WTC11 (cell line): Measurements from ENCODE around the gene INPPL1. TPM values are rescaled to one million over a fixed set of nuclear protein-coding genes. Genes with fewer than 3 reads are reported as not detected.

Experiments used
- ATAC-seq: fragments of 200-7000 bp; cut with Tn5 transposase; 2 replicates; pipeline ENCODE4 v1.10.0; 2021; ENCODE audit warnings: mild to moderate bottlenecking, moderate library complexity
- CTCF ChIA-PET: fragments of 300-600 bp; sonication (Branson Sonifier 250); formaldehyde crosslinking; loops from one replicate; lab custom pipeline; 2021; ENCODE audit warnings: antibody characterized with exemption; lab: Charles Lee
- POLR2A ChIA-PET: fragments of 350-600 bp; sonication (Branson Sonifier 250); formaldehyde crosslinking; loops from one replicate; lab custom pipeline; 2021; ENCODE audit warnings: antibody characterized with exemption; lab: Charles Lee
- DNase-seq: peaks from one replicate; pipeline ENCODE4 v3.0.0; 2021; ENCODE audit warnings: low spot score
- H3K27ac Mint-ChIP-seq: 2 replicates; pipeline ENCODE4 v1.8.0; 2021; ENCODE audit warnings: mixed read lengths
- H3K27me3 Mint-ChIP-seq: 2 replicates; pipeline ENCODE4 v1.8.0; 2021; ENCODE audit warnings: low read depth, mild to moderate bottlenecking, moderate library complexity, mixed read lengths
- H3K36me3 Mint-ChIP-seq: 2 replicates; pipeline ENCODE4 v1.8.0; 2021; ENCODE audit warnings: mixed read lengths
- H3K4me1 Mint-ChIP-seq: 2 replicates; pipeline ENCODE4 v1.8.0; 2022; ENCODE audit warnings: mixed read lengths
- H3K4me3 Mint-ChIP-seq: 2 replicates; pipeline ENCODE4 v1.8.0; 2021; ENCODE audit warnings: mild to moderate bottlenecking, moderate library complexity, mixed read lengths
- H3K9me3 Mint-ChIP-seq: 2 replicates; pipeline ENCODE4 v1.8.0; 2021; ENCODE audit warnings: mixed read lengths
- CREB1 ChIP-seq: sonication (generic); formaldehyde crosslinking; IDR thresholded peaks from 2 replicates; pipeline ENCODE4 v1.8.0; 2023; ENCODE audit warnings: mild to moderate bottlenecking, missing genetic modification reagents
- CREM ChIP-seq: sonication (generic); formaldehyde crosslinking; IDR thresholded peaks from 2 replicates; pipeline ENCODE4 v1.8.1; 2022; ENCODE audit warnings: mild to moderate bottlenecking, missing genetic modification reagents, moderate library complexity
- GTF2I ChIP-seq: fragments of 250-450 bp; sonication (Bioruptor Pico); conservative IDR thresholded peaks from 2 replicates; pipeline ENCODE4 v1.4.0; 2021; ENCODE audit warnings: mild to moderate bottlenecking
- JAZF1 ChIP-seq: fragments of 250-450 bp; sonication (Bioruptor Pico); IDR thresholded peaks from 2 replicates; pipeline ENCODE4 v1.9.0; 2021; ENCODE audit warnings: moderate library complexity, mild to moderate bottlenecking, inconsistent platforms
- KAT7 ChIP-seq: sonication (generic); formaldehyde crosslinking; IDR thresholded peaks from 2 replicates; pipeline ENCODE4 v1.8.1; 2023; ENCODE audit warnings: missing genetic modification reagents, mild to moderate bottlenecking, borderline replicate concordance
- MYBL2 ChIP-seq: sonication (generic); formaldehyde crosslinking; IDR thresholded peaks from 2 replicates; pipeline ENCODE4 v1.8.1; 2023; ENCODE audit warnings: mild to moderate bottlenecking, moderate library complexity, missing genetic modification reagents
- NFYB ChIP-seq: sonication (generic); formaldehyde crosslinking; conservative IDR thresholded peaks from 2 replicates; pipeline ENCODE4 v1.8.0; 2022; ENCODE audit warnings: low read depth, missing genetic modification reagents
- NR1H2 ChIP-seq: sonication (generic); formaldehyde crosslinking; IDR thresholded peaks from 2 replicates; pipeline ENCODE4 v1.9.0; 2021; ENCODE audit warnings: mild to moderate bottlenecking, moderate library complexity, missing genetic modification reagents
- TCF7 ChIP-seq: sonication (generic); formaldehyde crosslinking; IDR thresholded peaks from 2 replicates; pipeline ENCODE4 v1.8.0; 2022; ENCODE audit warnings: mild to moderate bottlenecking, low read depth, missing genetic modification reagents, moderate library complexity
- TEAD4 ChIP-seq: sonication (generic); formaldehyde crosslinking; IDR thresholded peaks from 2 replicates; pipeline ENCODE4 v1.8.0; 2022; ENCODE audit warnings: mild to moderate bottlenecking, missing genetic modification reagents
- ZBTB21 ChIP-seq: sonication (generic); formaldehyde crosslinking; IDR thresholded peaks from 2 replicates; pipeline ENCODE4 v1.8.1; 2023; ENCODE audit warnings: mild to moderate bottlenecking, missing genetic modification reagents, borderline replicate concordance
- ZNF232 ChIP-seq: sonication (generic); formaldehyde crosslinking; IDR thresholded peaks from 2 replicates; pipeline ENCODE4 v1.8.0; 2022; ENCODE audit warnings: mild to moderate bottlenecking, missing genetic modification reagents
- ZNF416 ChIP-seq: fragments of 250-450 bp; sonication (Bioruptor Pico); IDR thresholded peaks from 2 replicates; pipeline ENCODE4 v1.9.0; 2021; ENCODE audit warnings: mild to moderate bottlenecking, inconsistent platforms
- total RNA-seq: library from RNA; stranded (reverse); gene quantifications from 3 replicates; pipeline ENCODE4 v1.2.3, GENCODE V29; 2021
- TF ChIP-seq, protein P1 (sequence below): fragments of 250-450 bp; sonication (Bioruptor Pico); IDR thresholded peaks from 2 replicates; pipeline ENCODE4 v1.9.0; 2021; ENCODE audit warnings: mild to moderate bottlenecking, borderline replicate concordance
- TF ChIP-seq, protein P2 (sequence below): sonication (generic); formaldehyde crosslinking; IDR thresholded peaks from 2 replicates; pipeline ENCODE4 v1.8.0; 2022; ENCODE audit warnings: mild to moderate bottlenecking, missing genetic modification reagents
- TF ChIP-seq, protein P3 (sequence below): sonication (generic); formaldehyde crosslinking; IDR thresholded peaks from 2 replicates; pipeline ENCODE4 v1.8.0; 2023; ENCODE audit warnings: missing genetic modification reagents
- TF ChIP-seq, protein P4 (sequence below): sonication (generic); formaldehyde crosslinking; IDR thresholded peaks from 2 replicates; pipeline ENCODE4 v1.8.1; 2022; ENCODE audit warnings: low read depth, missing genetic modification reagents, borderline replicate concordance
- TF ChIP-seq, protein P5 (sequence below): sonication (generic); formaldehyde crosslinking; IDR thresholded peaks from 2 replicates; pipeline ENCODE4 v1.8.1; 2023; ENCODE audit warnings: mild to moderate bottlenecking, missing genetic modification reagents
- TF ChIP-seq, protein P6 (sequence below): fragments of 250-450 bp; sonication (Bioruptor Pico); IDR thresholded peaks from 2 replicates; pipeline ENCODE4 v1.9.0; 2021; ENCODE audit warnings: mild to moderate bottlenecking

INPPL1 gene
- total RNA-seq, 1 experiment from 2014 or later, result 136 TPM

DNA sequence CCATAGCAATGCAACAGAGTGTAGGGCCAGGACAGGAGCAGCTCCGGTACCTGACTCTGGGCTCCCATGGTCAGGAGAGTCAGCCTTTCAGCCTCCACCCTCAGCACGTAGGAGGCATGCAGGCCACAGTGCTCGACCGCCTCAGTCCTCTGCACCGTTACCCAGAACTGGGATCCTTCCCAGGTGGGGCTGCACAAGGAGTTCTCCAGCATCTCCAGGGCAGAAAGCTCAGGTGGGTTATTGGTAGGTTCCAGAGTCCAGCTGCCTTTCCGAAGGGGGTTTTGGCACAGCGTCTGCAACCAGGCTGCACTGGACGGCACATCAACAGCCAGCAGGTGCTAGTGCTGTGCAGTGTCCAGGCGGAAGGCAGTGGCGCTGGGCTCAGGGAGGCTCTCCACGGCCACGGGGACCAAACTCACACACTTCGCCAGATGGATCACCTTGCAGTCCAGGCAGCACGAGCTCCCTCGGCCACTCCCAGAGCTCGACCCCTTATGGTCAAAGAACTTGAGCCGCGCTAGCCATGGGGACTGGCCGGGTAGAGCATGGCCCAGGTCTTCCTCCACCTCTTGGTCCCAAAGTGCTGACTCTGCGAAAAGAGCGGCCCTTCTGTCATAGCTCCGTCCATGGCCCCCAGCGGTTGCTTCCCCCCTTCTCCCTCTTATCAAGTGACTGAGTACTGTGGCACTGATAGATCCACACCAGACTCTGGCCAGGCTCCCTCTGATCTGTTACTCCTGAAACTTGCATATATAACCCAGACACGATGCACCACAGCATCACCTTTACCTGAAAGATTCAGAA is 26.3 kb downstream of the INPPL1 start:
- POLR2A ChIA-PET, result no interaction called here
- Mint-ChIP-seq H3K4me3 (no peak overlapping the region), H3K36me3 (peaks cover 10% of the 10 kb centered on the region), H3K27me3 (peaks cover 46% of the 10 kb centered on the region), H3K9me3 (peaks cover 22% of the 10 kb centered on the region), H3K4me1 (peaks cover 7% of the 10 kb centered on the region), H3K27ac (no peak overlapping the region)
- DNase-seq, result no peak
- no peak for ATAC-seq
- CTCF ChIA-PET, result interaction anchor here (0.7 to 2.0 kb wide), 3 partner anchors 13 to 220 kb away, joined by 3 to 7 read pairs (median 6); no protein-coding TSS in a partner anchor
- no peak for TF ChIP-seq CREB1 (CRISPR knock-in tag)
- TF ChIP-seq ZNF416 (CRISPR knock-in tag), result no peak
- TF ChIP-seq, protein P1, sequence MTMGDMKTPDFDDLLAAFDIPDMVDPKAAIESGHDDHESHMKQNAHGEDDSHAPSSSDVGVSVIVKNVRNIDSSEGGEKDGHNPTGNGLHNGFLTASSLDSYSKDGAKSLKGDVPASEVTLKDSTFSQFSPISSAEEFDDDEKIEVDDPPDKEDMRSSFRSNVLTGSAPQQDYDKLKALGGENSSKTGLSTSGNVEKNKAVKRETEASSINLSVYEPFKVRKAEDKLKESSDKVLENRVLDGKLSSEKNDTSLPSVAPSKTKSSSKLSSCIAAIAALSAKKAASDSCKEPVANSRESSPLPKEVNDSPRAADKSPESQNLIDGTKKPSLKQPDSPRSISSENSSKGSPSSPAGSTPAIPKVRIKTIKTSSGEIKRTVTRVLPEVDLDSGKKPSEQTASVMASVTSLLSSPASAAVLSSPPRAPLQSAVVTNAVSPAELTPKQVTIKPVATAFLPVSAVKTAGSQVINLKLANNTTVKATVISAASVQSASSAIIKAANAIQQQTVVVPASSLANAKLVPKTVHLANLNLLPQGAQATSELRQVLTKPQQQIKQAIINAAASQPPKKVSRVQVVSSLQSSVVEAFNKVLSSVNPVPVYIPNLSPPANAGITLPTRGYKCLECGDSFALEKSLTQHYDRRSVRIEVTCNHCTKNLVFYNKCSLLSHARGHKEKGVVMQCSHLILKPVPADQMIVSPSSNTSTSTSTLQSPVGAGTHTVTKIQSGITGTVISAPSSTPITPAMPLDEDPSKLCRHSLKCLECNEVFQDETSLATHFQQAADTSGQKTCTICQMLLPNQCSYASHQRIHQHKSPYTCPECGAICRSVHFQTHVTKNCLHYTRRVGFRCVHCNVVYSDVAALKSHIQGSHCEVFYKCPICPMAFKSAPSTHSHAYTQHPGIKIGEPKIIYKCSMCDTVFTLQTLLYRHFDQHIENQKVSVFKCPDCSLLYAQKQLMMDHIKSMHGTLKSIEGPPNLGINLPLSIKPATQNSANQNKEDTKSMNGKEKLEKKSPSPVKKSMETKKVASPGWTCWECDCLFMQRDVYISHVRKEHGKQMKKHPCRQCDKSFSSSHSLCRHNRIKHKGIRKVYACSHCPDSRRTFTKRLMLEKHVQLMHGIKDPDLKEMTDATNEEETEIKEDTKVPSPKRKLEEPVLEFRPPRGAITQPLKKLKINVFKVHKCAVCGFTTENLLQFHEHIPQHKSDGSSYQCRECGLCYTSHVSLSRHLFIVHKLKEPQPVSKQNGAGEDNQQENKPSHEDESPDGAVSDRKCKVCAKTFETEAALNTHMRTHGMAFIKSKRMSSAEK (CRISPR knock-in tag), result no peak
- TF ChIP-seq JAZF1, result no peak

DNA sequence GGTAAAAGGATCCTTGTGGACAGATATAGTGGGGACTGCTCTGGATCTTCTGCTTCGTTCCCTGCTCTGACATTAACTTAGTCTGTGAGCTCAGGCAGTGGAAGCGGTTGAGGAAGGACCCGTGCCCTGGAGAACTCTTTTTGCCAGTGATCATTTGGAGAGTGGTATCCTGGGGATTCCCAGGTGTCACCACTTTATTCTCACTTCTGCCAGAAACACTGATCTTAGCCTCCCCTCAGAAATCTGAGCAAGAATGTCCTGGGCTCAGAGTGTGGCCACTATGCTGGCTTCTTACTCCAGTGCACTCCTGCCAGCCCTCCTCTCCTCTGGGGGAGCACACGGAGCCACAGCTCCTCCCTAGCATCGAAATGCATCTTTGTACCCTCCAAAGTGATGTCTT is 27.0 kb downstream of the INPPL1 start:
- peaks cover 7% of the 10 kb centered on the region for H3K4me1 Mint-ChIP-seq
- TF ChIP-seq, protein P2, sequence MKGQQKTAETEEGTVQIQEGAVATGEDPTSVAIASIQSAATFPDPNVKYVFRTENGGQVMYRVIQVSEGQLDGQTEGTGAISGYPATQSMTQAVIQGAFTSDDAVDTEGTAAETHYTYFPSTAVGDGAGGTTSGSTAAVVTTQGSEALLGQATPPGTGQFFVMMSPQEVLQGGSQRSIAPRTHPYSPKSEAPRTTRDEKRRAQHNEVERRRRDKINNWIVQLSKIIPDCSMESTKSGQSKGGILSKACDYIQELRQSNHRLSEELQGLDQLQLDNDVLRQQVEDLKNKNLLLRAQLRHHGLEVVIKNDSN (CRISPR knock-in tag), result no peak
- TF ChIP-seq TEAD4 (CRISPR knock-in tag), result no peak
- TF ChIP-seq, protein P3, sequence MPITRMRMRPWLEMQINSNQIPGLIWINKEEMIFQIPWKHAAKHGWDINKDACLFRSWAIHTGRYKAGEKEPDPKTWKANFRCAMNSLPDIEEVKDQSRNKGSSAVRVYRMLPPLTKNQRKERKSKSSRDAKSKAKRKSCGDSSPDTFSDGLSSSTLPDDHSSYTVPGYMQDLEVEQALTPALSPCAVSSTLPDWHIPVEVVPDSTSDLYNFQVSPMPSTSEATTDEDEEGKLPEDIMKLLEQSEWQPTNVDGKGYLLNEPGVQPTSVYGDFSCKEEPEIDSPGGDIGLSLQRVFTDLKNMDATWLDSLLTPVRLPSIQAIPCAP, result no peak
- TF ChIP-seq ZNF232 (CRISPR knock-in tag), result no peak
- TF ChIP-seq, protein P4, sequence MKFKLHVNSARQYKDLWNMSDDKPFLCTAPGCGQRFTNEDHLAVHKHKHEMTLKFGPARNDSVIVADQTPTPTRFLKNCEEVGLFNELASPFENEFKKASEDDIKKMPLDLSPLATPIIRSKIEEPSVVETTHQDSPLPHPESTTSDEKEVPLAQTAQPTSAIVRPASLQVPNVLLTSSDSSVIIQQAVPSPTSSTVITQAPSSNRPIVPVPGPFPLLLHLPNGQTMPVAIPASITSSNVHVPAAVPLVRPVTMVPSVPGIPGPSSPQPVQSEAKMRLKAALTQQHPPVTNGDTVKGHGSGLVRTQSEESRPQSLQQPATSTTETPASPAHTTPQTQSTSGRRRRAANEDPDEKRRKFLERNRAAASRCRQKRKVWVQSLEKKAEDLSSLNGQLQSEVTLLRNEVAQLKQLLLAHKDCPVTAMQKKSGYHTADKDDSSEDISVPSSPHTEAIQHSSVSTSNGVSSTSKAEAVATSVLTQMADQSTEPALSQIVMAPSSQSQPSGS (CRISPR knock-in tag), result no peak
- TF ChIP-seq ZBTB21 (CRISPR knock-in tag), result no peak
- no peak for TF ChIP-seq TCF7 (CRISPR knock-in tag)
- TF ChIP-seq NFYB (CRISPR knock-in tag), result no peak
- TF ChIP-seq MYBL2, result no peak
- no peak for TF ChIP-seq GTF2I
- TF ChIP-seq JAZF1, result no peak
- no peak for TF ChIP-seq CREM
- H3K4me3 Mint-ChIP-seq, result no peak overlapping the region
- H3K9me3 Mint-ChIP-seq, result peaks cover 22% of the 10 kb centered on the region
- peaks cover 49% of the 10 kb centered on the region for H3K27me3 Mint-ChIP-seq
- CTCF ChIA-PET, result interaction anchor here (0.7 to 2.0 kb wide), 2 partner anchors 179 to 220 kb away, joined by 3 to 6 read pairs; no protein-coding TSS in a partner anchor
- no peak for DNase-seq
- H3K27ac Mint-ChIP-seq, result no peak overlapping the region
- no peak for ATAC-seq
- H3K36me3 Mint-ChIP-seq, result peaks cover 10% of the 10 kb centered on the region
- POLR2A ChIA-PET, result no interaction called here

DNA sequence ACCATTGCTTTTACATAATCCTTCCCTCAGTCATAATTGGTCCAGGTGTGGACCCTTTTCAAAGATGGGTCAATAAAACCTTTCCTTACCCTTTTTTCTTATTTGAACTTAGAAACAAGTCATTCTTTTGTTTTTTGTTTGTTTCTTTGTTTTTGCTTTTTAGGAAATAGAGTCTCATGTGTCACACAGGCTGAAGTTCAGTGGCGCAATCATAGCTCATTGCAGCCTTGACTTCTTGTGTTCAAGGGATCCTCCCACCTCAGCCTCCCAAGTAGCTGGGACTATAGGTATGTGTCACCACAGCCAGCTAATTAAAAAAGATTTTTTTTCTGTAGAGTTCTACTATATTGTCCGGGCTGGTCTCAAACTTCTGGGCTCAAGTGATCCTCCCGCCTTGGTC is 28.8 kb downstream of the INPPL1 start:
- Mint-ChIP-seq H3K27ac (no peak overlapping the region), H3K4me1 (peaks cover 2% of the 10 kb centered on the region), H3K4me3 (no peak overlapping the region), H3K27me3 (peaks cover 49% of the 10 kb centered on the region), H3K9me3 (peaks cover 25% of the 10 kb centered on the region), H3K36me3 (peaks cover 10% of the 10 kb centered on the region)
- no peak for DNase-seq
- CTCF ChIA-PET, result no interaction called here
- POLR2A ChIA-PET, result no interaction called here
- ATAC-seq, result no peak
- TF ChIP-seq NR1H2 (CRISPR knock-in tag) (no peak), TEAD4 (CRISPR knock-in tag) (no peak), KAT7 (CRISPR knock-in tag) (no peak), ZNF416 (CRISPR knock-in tag) (no peak)
- TF ChIP-seq, protein P5, sequence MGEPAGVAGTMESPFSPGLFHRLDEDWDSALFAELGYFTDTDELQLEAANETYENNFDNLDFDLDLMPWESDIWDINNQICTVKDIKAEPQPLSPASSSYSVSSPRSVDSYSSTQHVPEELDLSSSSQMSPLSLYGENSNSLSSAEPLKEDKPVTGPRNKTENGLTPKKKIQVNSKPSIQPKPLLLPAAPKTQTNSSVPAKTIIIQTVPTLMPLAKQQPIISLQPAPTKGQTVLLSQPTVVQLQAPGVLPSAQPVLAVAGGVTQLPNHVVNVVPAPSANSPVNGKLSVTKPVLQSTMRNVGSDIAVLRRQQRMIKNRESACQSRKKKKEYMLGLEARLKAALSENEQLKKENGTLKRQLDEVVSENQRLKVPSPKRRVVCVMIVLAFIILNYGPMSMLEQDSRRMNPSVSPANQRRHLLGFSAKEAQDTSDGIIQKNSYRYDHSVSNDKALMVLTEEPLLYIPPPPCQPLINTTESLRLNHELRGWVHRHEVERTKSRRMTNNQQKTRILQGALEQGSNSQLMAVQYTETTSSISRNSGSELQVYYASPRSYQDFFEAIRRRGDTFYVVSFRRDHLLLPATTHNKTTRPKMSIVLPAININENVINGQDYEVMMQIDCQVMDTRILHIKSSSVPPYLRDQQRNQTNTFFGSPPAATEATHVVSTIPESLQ (CRISPR knock-in tag), result no peak
- TF ChIP-seq, protein P6, sequence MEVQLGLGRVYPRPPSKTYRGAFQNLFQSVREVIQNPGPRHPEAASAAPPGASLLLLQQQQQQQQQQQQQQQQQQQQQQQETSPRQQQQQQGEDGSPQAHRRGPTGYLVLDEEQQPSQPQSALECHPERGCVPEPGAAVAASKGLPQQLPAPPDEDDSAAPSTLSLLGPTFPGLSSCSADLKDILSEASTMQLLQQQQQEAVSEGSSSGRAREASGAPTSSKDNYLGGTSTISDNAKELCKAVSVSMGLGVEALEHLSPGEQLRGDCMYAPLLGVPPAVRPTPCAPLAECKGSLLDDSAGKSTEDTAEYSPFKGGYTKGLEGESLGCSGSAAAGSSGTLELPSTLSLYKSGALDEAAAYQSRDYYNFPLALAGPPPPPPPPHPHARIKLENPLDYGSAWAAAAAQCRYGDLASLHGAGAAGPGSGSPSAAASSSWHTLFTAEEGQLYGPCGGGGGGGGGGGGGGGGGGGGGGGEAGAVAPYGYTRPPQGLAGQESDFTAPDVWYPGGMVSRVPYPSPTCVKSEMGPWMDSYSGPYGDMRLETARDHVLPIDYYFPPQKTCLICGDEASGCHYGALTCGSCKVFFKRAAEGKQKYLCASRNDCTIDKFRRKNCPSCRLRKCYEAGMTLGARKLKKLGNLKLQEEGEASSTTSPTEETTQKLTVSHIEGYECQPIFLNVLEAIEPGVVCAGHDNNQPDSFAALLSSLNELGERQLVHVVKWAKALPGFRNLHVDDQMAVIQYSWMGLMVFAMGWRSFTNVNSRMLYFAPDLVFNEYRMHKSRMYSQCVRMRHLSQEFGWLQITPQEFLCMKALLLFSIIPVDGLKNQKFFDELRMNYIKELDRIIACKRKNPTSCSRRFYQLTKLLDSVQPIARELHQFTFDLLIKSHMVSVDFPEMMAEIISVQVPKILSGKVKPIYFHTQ, result no peak
